ENCODE data around the gene CLINT1.

Gene CLINT1

GRCh38 chr5:157748760-157749461, 110.0 kb downstream of the CLINT1 start:
- peak; percentile 91 for DNase-seq

- DNase-seq: peak; percentile 35
These were observed 110.9 kb downstream of the CLINT1 start for GRCh38 chr5:157747766-157748700.

- DNase-seq: no peak
These were observed 111.7 kb downstream of the CLINT1 start for GRCh38 chr5:157747173-157747740.

GRCh38 chr5:157745041-157745456, 113.9 kb downstream of the CLINT1 start:
- no peak for DNase-seq

- no peak for DNase-seq
These were observed 114.6 kb downstream of the CLINT1 start for GRCh38 chr5:157744051-157745011.

GRCh38 chr5:157743163-157744050, 115.5 kb downstream of the CLINT1 start, which contains the start of gene LSM11:
Gene LSM11 (plus strand): TSS chr5:157743712. CDS start chr5:157743751, 39 bp downstream.
- peak; percentile 80 for DNase-seq

- DNase-seq: no peak
These were observed 117.8 kb downstream of the CLINT1 start for GRCh38 chr5:157741131-157741530.

- no peak for DNase-seq
These were observed 118.7 kb downstream of the CLINT1 start for GRCh38 chr5:157740229-157740610.

- no peak for DNase-seq
These were observed 119.3 kb downstream of the CLINT1 start for GRCh38 chr5:157739388-157740228.

- DNase-seq: no peak
These were observed 123.0 kb downstream of the CLINT1 start for GRCh38 chr5:157735991-157736390.

Measured in fibroblast of skin of right biceps (primary cell).